GM12865 (cell line): Measurements from ENCODE around the gene LRRC25.
"Not testable (repeated sequence)": the region's sequence is repeated elsewhere in the genome, so short reads cannot be mapped to it uniquely, and the experiment has no call there.

Experiments used
- DNase-seq: peaks from one replicate; pipeline ENCODE4 v3.0.0; 2010; ENCODE audit warnings: low read depth
- H3K4me3 ChIP-seq: 2 replicates; pipeline ENCODE4 v1.5.1; 2011; ENCODE audit warnings: mild to moderate bottlenecking, low read depth, low read length, control low read depth
- TF ChIP-seq, protein P1 (sequence below): IDR thresholded peaks from 2 replicates; pipeline ENCODE4 v1.5.1; 2011; ENCODE audit warnings: low read length, control low read depth, low read depth, inconsistent platforms; ENCODE audit not compliant: insufficient read depth; ENCODE audit errors: missing control alignments

Gene LRRC25

DNA sequence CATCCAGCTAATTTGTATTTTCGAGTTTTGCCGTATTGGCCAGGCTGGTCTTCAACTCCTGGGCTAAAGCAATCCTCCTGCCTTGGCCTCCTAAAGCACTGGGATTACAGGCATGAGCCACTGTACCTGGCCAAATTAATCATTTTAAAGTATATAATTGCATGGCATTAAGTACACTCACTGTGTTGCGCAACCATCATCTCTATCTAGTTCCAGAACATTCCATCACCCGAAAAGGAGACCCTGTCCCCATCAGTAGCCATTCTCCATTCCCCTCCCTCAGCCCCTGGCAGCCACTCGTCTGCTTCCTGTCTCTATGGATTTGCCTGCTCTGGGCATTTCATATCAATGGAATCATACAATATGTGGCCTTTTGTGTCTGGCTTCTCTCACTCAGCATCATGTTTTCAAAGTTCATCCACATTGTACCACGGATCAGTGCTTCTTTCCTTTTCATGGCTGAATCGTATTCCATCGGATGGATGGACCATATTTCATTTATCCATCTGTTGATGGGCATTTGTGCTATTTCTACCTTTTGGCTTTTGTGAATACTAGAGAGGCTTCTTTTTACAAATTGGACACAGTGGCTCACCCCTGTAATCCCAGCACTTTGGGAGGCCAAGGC is 43.9 kb downstream of the LRRC25 start:
- TF ChIP-seq, protein P1, sequence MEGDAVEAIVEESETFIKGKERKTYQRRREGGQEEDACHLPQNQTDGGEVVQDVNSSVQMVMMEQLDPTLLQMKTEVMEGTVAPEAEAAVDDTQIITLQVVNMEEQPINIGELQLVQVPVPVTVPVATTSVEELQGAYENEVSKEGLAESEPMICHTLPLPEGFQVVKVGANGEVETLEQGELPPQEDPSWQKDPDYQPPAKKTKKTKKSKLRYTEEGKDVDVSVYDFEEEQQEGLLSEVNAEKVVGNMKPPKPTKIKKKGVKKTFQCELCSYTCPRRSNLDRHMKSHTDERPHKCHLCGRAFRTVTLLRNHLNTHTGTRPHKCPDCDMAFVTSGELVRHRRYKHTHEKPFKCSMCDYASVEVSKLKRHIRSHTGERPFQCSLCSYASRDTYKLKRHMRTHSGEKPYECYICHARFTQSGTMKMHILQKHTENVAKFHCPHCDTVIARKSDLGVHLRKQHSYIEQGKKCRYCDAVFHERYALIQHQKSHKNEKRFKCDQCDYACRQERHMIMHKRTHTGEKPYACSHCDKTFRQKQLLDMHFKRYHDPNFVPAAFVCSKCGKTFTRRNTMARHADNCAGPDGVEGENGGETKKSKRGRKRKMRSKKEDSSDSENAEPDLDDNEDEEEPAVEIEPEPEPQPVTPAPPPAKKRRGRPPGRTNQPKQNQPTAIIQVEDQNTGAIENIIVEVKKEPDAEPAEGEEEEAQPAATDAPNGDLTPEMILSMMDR = no peak
- H3K4me3 ChIP-seq = no peak overlapping the region
- DNase-seq = no peak

DNA sequence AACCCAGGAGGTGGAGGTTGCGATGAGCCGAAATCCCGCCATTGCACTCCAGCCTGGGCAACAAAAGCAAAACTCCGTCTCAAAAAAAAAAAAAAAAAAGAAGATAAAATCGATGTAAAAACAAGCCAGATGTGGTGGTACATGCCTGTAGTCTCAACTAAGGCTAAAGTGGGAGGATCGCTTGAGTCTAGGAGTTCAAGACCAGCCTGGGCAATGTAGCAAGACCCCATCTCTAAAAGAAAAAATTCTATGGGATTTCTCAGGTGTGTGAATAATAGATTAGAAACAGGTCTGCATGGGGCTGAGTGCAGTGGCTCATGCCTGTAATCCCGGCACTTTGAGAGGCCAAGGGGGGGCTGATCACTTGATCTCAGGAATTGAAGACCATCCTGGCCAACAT is 45.9 kb downstream of the LRRC25 start:
- no peak for DNase-seq
- H3K4me3 ChIP-seq = no peak overlapping the region
- TF ChIP-seq, protein P1 = no peak

DNA sequence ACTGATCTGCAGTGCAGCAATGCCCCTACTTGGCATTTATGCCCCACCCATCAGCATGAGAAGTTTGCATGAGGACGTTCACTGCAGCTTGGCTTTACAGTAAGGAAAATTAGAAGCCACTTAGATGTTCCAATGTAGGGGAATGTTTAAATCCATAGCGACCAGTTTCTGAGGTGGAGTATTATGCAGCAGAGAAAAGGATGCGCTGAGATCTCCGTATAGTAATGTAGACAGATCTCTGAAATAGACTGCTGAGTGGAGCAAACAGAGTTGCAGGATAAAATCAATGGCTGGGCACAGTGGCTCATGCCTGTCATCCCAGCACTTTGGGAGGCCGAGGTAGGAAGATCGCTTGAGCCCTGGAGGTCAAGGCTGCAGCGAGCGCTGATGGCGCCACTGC is 46.9 kb downstream of the LRRC25 start:
- H3K4me3 ChIP-seq = no peak overlapping the region
- DNase-seq = no peak
- TF ChIP-seq, protein P1 = no peak

DNA sequence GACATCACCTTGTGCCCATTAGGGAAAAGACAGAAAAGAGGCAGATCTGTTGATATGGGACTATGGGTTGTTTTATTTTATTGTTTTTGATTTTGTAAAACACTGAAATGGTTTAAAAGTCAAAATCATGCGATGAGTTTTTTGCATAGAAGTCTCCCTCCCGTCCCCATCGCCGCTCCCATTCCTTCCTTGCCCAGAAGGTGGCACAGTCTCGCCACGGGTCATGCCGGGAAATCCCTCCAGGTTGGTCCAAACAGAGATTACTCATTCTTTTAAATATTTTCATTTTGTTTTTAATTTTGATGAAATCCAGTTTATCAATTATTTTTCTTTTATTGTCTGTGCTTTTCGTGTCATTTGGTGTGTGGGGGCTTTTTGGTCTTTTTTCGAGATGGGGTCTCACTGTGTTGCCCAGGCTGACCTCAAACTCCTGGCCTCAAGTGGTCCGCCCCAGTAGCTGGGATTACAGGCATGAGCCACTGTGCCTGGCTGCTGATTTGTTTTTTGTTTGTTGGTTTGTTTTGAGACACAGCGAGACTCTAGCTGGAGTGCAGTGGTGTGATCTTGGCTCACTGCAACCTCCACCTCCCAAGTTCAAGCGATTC is 47.8 kb downstream of the LRRC25 start:
- H3K4me3 ChIP-seq = no peak overlapping the region
- TF ChIP-seq, protein P1 = peak; percentile 64
- peak; percentile 62 for DNase-seq

DNA sequence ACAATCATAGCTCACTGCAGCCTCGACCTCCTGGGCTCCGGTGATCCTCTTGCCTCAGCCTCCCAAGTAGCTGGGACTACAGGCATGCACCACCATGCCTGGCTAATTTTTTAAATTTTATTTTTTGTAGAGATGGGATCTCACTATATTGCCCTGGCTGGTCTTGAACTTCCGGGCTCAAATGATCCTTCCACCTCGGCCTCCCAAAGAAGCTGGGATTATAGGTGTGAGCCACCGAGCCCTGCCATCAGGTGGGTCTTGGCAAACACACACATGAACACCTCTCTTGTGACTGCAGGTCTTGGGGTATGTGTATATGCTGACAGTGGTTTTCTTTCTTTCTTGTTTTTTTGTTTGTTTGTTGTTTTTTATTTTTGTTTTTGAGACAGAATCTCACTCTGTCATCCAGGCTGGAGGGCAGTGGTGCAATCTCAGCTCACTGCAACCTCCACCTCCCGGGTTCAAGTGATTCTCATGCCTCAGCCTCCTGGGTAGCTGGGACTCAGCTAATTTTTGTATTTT is 48.5 kb downstream of the LRRC25 start:
- not testable (repeated sequence) for DNase-seq, H3K4me3 ChIP-seq

DNA sequence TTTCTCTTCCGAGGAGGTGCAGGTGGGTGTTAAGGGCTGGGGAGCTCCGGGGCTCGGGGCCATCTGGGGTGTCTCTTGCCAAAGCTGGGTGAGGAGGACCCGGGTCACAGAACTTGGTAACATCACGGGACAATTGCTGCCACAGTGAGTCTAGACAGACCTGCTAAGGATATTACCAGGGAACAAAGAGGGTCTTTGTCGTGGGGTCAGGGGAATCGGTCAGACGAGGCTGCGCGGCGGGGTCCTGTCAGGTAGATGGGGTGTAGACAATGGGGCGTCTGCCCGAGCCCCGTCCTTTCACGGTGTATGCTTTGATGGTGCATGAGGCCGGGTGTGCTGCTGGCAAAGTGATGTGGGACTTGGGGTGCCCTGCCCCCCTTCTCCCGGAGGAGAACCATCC is 49.3 kb downstream of the LRRC25 start:
- DNase-seq = no peak
- TF ChIP-seq, protein P1 = no peak
- no peak overlapping the region for H3K4me3 ChIP-seq

DNA sequence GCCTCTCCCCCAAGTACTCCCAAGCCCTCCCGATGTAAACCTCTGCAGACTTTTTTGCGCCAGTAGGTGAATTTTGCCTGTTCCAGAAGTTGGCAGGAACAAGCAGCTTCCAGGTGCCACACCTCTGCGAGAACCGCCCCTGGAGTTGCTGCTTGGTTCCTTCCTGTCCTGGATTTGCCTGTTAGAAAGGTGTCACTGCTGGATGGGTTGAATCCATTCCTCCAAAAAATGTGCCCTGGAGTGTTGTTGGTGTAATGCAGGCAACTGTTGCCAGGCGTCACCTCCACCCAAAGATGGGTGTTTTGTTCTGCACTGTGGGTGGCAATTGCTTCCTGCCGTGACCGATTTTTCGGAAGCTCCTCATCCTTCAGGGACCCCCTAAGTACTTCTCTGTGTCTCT is 51.3 kb downstream of the LRRC25 start:
- TF ChIP-seq, protein P1 = no peak
- no peak for DNase-seq
- H3K4me3 ChIP-seq = no peak overlapping the region
